GM21717 (cell line): ENCODE measurements around the gene IL3.

Experiments used
- ATAC-seq: cut with Tn5 transposase; IDR thresholded peaks from one replicate; pipeline ENCODE4 v1.9.1; 2021; ENCODE audit warnings: mild to moderate bottlenecking, moderate library complexity; ENCODE audit not compliant: unreplicated experiment

The IL3 gene

GRCh38 chr5:132056610-132057497 is 3.6 kb upstream of the IL3 start:
- ATAC-seq: no peak

GRCh38 chr5:132057498-132058255 is 2.8 kb upstream of the IL3 start:
- ATAC-seq: no peak

- ATAC-seq: no peak
Observed at GRCh38 chr5:132058646-132059042, 1.8 kb upstream of the IL3 start.

GRCh38 chr5:132059043-132059695 is 1.3 kb upstream of the IL3 start:
- no peak for ATAC-seq

GRCh38 chr5:132059696-132060500 is 557 bp upstream of the IL3 start:
- ATAC-seq: no peak

GRCh38 chr5:132063090-132063911 is 2.8 kb downstream of the IL3 start:
- peak; percentile 63 for ATAC-seq

- ATAC-seq: no peak
Observed at GRCh38 chr5:132064140-132064539, 3.7 kb downstream of the IL3 start.

GRCh38 chr5:132064738-132065331 is 4.4 kb downstream of the IL3 start:
- peak; percentile 78 for ATAC-seq

- ATAC-seq: no peak
Observed at GRCh38 chr5:132065351-132065937, 5.0 kb downstream of the IL3 start.

- ATAC-seq: no peak
Observed at GRCh38 chr5:132065951-132066701, 5.7 kb downstream of the IL3 start.

- no peak for ATAC-seq
Observed at GRCh38 chr5:132066871-132067270, 6.4 kb downstream of the IL3 start.

- ATAC-seq: no peak
Observed at GRCh38 chr5:132067451-132067850, 7.0 kb downstream of the IL3 start.

- ATAC-seq: no peak
Observed at GRCh38 chr5:132067941-132068808, 7.7 kb downstream of the IL3 start.

- ATAC-seq: no peak
Observed at GRCh38 chr5:132069561-132069960, 9.1 kb downstream of the IL3 start.

GRCh38 chr5:132069994-132070393 is 9.5 kb downstream of the IL3 start:
- ATAC-seq: no peak

GRCh38 chr5:132070460-132071337 is 10.2 kb downstream of the IL3 start:
- ATAC-seq: no peak

GRCh38 chr5:132071338-132071707 is 10.9 kb downstream of the IL3 start:
- no peak for ATAC-seq
